HG02571 (cell line): ENCODE measurements around the gene UBAP2.

ENCODE experiments used
- ATAC-seq: cut with Tn5 transposase; IDR thresholded peaks from one replicate; pipeline ENCODE4 v1.9.1; 2021; ENCODE audit warnings: mild to moderate bottlenecking, moderate library complexity; ENCODE audit not compliant: unreplicated experiment

Gene UBAP2

GRCh38 chr9:33923998-33924701, 124.5 kb downstream of the UBAP2 start:
- ATAC-seq, result no peak

DNA sequence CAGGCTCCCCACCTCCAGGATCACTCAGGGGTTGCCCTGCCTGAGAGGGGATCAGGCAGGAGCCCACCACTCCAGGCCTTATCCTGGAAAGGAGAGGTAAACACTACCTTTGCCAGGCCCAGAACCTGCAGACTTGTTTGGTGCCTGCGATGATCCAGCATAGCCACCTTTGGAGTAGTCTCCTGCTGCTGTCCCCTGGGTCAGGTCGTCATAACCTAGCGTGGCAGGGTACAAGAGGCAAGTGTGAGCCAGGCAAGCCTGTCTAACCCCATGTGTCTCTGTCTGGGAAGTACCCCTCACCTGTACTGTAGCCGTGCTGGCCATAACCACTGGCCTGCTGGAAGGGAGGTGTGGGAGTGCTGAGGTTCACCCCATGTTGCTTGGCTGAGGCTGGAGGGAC, 125.6 kb downstream of the UBAP2 start:
- no peak for ATAC-seq

- no peak for ATAC-seq
These were observed 126.5 kb downstream of the UBAP2 start for GRCh38 chr9:33921967-33922895.

GRCh38 chr9:33919276-33919897, 129.3 kb downstream of the UBAP2 start:
- ATAC-seq, result no peak

GRCh38 chr9:33917036-33917435, 131.7 kb downstream of the UBAP2 start:
- no peak for ATAC-seq

DNA sequence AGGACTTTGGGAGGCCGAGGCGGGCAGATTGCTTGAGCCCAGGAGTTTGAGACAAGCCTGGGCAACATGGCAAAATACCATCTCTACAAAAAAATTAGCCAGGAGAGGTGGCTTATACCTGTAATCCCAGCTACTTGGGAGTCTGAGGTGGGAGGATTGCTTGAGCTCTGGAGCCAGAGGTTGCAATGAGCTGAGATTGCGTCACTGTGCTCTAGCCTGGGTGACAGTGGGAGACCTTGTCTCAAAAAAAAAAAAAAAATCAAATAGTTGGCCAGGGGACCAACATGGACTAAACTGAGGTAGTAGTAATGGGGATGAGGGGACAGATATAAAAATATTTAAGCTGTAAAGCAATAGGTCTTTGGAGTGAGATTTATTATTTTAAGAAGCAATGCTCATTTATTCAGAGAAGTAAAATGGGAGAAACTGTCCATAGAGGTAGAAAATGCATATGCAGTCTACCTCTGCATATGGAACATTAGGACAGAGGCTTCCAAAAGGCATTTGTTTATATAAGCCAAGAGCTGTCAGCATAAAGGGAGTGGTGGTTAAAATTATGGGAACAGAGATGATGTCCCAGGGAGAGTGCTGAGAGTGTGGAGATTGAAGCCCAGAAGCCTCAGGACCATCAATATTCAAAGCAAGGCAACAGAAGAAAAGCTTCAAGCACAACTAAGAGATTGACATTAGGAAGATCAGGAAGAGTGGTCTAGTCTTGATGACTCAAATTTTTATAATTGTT, 133.6 kb downstream of the UBAP2 start:
- no peak for ATAC-seq

DNA sequence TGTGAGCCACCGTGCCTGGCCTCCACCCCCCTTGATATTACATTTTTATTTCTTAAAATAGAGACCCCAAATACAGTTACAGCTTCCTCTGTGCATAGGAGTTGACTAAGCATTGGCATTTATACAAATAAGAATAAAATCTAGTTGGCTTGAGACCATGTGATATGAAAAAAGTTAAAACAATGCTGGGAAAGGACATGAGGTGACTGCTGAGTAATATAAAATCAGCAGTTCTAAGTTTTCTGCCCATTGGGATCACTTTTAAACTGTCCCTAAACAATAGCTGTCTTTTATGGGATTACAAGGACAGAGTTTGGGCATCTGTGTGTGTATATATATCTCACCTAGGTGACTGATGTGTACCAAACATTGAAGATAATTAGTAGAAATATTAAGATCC, 135.1 kb downstream of the UBAP2 start:
- ATAC-seq, result no peak

GRCh38 chr9:33908749-33909148, 139.9 kb downstream of the UBAP2 start:
- ATAC-seq, result no peak

DNA sequence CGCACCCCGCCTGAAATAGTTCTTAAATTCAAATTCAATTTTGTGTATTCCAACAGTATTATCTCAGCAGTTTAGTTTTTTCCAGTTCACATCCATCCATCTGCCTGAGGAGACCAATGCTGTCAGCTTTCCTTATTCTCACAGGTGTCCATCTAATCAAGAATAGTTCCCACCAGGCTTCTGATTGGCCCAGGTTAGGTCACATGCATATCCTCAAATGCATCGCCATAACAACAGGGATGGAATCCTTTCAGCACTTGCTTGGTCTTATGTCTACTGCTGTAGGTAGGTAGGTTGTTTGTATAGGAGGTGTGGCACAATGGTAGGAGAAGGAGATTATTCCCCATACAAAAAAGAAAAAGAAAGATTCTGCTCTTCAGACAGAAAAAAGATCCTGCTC, 140.6 kb downstream of the UBAP2 start:
- ATAC-seq, result no peak

DNA sequence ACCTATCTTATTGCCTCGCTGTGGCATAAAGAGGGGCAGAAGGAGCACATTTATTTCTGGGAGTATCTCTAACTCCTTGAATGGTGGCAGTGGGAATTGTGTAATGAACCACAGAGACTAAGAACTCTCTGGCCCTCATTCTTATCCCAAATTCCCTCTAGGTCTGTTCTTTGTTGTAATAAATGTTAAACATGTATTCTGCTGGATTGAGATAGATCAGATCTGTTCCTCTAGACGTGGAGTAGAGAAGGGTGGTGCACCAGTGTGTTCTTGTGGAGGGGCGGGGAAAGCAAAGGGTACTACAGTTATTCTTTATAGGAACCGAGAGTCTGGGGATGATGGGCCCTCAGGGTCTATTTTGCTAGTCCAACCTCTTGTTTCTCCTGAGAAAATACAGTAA, 141.3 kb downstream of the UBAP2 start:
- ATAC-seq, result no peak

DNA sequence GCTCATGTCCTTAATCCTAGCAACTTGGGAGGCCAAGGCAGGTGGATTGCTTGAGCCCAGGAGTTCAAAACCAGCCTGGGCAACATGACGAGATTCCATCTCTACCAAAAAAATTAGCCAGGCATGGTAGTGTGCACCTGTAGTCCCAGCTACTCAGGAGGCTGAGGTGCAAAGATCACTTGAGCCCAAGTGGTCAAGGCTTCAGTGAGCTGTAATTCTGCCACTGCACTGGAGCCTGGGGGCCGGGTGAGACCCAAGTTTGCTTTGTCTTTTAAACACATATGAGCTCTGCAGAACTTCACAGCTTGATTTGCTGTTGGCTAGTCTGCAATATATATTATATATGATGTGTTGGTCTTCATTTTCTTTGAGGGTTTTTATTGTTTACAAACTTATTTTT, 141.9 kb downstream of the UBAP2 start:
- ATAC-seq, result no peak

GRCh38 chr9:33905137-33905536, 143.6 kb downstream of the UBAP2 start:
- no peak for ATAC-seq

GRCh38 chr9:33903157-33903780, 145.4 kb downstream of the UBAP2 start:
- no peak for ATAC-seq

GRCh38 chr9:33894316-33894715, 154.4 kb downstream of the UBAP2 start:
- ATAC-seq, result no peak

GRCh38 chr9:33893861-33894260, 154.8 kb downstream of the UBAP2 start:
- ATAC-seq, result no peak

GRCh38 chr9:33885948-33886347, 162.7 kb downstream of the UBAP2 start:
- ATAC-seq, result no peak

- no peak for ATAC-seq
These were observed 163.6 kb downstream of the UBAP2 start for GRCh38 chr9:33884856-33885701.

GRCh38 chr9:33881635-33882034, 167.1 kb downstream of the UBAP2 start:
- no peak for ATAC-seq

DNA sequence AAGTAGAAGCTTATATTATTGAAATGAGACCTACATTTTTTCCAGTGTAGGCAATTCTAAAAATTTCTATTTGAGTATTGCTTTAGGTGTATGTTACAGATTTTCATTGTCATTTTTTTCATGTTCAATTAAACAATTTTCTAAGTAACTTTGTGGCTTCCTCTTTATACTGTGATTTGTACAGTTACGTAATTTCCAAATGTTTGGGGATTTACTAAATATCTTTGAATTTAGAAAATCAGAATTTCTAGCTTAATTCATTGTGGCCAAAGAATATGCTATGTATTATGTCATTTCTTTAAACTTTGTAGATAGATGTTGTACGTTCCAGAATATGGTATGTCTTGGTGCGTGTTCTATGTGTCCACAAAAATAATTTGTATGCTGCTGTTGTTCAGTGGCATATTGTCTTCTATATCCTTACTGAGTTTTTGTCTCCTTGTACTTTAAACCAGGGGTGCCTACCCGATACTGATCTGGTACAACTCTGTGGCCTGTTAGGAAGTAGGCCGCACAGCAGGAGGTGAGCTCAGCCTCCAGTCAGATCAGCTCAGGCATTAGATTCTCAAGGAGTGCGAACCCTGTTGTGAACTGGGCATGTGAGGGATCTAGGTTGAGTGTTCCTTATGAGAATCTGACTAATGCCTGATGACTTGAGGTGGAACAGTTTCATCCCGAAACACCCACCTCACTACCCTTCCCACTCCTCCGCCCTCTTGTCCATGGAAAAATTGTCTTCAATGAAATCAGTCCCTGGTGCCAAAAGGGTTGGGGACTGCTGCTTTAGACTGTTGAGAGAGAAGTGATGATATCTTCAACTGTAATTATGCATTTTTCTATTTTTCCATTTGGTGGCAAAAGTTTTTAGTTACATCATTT, 168.2 kb downstream of the UBAP2 start:
- ATAC-seq, result no peak
